Right lobe of liver (tissue), 4 donors: ENCODE measurements around the gene TMEM143.

Source experiments
- CTCF ChIP-seq, 4 donors: fragments of 200-600 bp in 3 of 4; fragments of 450-650 bp in 1 of 4; IDR thresholded peaks; one replicate each; pipeline versions ENCODE4 v1.5.1 to v1.8.0; 2016 to 2022; ENCODE audit warnings: antibody characterized with exemption in 4 of 4, mild to moderate bottlenecking in 2 of 4
- POLR2A ChIP-seq: fragments of 450-650 bp; IDR thresholded peaks from one replicate; pipeline ENCODE4 v1.6.1; 2017; ENCODE audit warnings: antibody characterized with exemption, mild to moderate bottlenecking
- donor health status: DM: no; HTN: no; CAD: no.
- donor health status: DM: no; HTN: no; CAD: no.
- donor health status: DM: no; HTN: yes; CAD: no.

GRCh38 chr19:48361912-48362311 lies 1.8 kb downstream of the TMEM143 start:
- TF ChIP-seq CTCF (IDR thresholded peaks at IDR 0.05) (no peak), POLR2A (no peak)
